Measurements from ENCODE around the gene CBX8. TPM values are rescaled to one million over a fixed set of nuclear protein-coding genes. Genes with fewer than 3 reads are reported as not detected.

CBX8 gene
- total RNA-seq, 1 experiment from 2014 or later = 2.0 TPM

DNA sequence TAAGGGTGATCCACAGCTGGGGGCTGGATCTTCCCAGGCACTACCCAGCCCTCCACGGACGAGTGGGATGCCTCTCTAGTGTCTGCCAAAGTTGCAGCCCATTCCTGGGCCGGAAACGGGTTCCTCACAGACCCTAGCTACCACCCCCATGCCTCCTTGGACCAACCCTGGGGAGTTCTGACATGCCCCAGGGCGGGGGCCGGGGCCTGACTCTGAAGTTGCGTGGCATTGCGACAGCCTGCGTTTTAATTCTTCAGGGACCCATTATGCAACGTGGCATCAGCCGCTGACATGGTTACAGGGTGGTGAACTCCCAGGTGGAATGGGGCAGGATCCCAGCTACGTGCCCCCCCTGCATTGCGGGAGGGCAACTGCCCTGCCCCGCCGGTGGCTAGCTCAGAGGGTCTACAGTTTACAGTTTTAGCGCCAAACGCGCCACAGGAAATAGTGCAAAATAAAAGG, 39.7 kb upstream of the CBX8 start (continued):
- TF ChIP-seq, protein P1, sequence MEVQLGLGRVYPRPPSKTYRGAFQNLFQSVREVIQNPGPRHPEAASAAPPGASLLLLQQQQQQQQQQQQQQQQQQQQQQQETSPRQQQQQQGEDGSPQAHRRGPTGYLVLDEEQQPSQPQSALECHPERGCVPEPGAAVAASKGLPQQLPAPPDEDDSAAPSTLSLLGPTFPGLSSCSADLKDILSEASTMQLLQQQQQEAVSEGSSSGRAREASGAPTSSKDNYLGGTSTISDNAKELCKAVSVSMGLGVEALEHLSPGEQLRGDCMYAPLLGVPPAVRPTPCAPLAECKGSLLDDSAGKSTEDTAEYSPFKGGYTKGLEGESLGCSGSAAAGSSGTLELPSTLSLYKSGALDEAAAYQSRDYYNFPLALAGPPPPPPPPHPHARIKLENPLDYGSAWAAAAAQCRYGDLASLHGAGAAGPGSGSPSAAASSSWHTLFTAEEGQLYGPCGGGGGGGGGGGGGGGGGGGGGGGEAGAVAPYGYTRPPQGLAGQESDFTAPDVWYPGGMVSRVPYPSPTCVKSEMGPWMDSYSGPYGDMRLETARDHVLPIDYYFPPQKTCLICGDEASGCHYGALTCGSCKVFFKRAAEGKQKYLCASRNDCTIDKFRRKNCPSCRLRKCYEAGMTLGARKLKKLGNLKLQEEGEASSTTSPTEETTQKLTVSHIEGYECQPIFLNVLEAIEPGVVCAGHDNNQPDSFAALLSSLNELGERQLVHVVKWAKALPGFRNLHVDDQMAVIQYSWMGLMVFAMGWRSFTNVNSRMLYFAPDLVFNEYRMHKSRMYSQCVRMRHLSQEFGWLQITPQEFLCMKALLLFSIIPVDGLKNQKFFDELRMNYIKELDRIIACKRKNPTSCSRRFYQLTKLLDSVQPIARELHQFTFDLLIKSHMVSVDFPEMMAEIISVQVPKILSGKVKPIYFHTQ (CRISPR knock-in tag; IDR thresholded peaks at IDR 0.05) = 0 out of 2 replicates have a peak, but pooled peaks have one; percentile 27
- TF ChIP-seq, protein P2, sequence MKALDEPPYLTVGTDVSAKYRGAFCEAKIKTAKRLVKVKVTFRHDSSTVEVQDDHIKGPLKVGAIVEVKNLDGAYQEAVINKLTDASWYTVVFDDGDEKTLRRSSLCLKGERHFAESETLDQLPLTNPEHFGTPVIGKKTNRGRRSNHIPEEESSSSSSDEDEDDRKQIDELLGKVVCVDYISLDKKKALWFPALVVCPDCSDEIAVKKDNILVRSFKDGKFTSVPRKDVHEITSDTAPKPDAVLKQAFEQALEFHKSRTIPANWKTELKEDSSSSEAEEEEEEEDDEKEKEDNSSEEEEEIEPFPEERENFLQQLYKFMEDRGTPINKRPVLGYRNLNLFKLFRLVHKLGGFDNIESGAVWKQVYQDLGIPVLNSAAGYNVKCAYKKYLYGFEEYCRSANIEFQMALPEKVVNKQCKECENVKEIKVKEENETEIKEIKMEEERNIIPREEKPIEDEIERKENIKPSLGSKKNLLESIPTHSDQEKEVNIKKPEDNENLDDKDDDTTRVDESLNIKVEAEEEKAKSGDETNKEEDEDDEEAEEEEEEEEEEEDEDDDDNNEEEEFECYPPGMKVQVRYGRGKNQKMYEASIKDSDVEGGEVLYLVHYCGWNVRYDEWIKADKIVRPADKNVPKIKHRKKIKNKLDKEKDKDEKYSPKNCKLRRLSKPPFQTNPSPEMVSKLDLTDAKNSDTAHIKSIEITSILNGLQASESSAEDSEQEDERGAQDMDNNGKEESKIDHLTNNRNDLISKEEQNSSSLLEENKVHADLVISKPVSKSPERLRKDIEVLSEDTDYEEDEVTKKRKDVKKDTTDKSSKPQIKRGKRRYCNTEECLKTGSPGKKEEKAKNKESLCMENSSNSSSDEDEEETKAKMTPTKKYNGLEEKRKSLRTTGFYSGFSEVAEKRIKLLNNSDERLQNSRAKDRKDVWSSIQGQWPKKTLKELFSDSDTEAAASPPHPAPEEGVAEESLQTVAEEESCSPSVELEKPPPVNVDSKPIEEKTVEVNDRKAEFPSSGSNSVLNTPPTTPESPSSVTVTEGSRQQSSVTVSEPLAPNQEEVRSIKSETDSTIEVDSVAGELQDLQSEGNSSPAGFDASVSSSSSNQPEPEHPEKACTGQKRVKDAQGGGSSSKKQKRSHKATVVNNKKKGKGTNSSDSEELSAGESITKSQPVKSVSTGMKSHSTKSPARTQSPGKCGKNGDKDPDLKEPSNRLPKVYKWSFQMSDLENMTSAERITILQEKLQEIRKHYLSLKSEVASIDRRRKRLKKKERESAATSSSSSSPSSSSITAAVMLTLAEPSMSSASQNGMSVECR (CRISPR knock-in tag; IDR thresholded peaks at IDR 0.05; ENCODE audit: borderline replicate concordance) = no peak
- TF ChIP-seq NFE2L1 (CRISPR knock-in tag; IDR thresholded peaks at IDR 0.05) (no peak), MXD4 (CRISPR knock-in tag; IDR thresholded peaks at IDR 0.05; ENCODE audit: borderline replicate concordance) (no peak), TEAD4 (CRISPR knock-in tag; IDR thresholded peaks at IDR 0.05) (no peak), RELA (CRISPR knock-in tag; IDR thresholded peaks at IDR 0.05; ENCODE audit: borderline replicate concordance) (no peak), ELF4 (CRISPR knock-in tag; IDR thresholded peaks at IDR 0.05; ENCODE audit: low read depth) (no peak)

DNA sequence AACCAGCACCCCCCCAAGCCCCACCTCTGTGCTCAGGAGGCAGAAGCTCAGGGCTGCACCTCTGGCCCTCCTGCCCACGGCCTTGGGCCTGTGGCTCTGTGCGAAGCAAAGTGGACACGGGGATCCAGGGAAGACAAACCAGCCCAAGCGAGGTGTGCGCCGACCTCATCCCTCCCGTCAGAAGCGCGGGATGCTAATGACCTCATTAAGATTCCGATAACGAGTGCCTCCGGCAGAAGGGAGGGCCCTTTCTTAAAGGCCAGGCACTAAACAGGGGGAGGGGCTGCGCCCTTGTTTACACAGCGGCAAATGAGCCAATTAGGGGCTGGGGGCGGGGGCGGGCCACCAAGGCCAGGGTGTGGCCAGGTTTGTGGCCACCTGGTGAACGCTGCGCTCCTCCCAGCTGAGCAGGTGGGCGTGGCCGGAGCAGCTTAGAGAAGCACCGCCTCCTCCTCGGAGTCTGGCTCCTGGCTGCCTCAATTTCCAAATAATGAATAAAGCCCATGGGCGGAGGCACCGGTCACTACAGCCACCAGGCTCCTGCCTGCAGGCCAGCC, 39.2 kb upstream of the CBX8 start:
- peak; percentile 97 for DNase-seq (ENCODE audit: low spot score)
- ChIA-PET POLR2A (interaction anchor here (0.7 to 5.0 kb wide), 10 partner anchors 10 to 158 kb away, joined by 3 to 68 read pairs (median 5); partner anchors contain the start of gene CBX8), CTCF (interaction anchor here (0.6 to 10.3 kb wide), 27 partner anchors 8 to 1559 kb away, joined by 3 to 464 read pairs (median 13); partner anchors contain the start of genes CBX8 and GAA)
- Mint-ChIP-seq H3K27me3 (ENCODE audit: low read depth) (peaks cover 89% of the 10 kb centered on the region), H3K27ac (no peak overlapping the region), H3K36me3 (no peaks in the 10 kb centered on the region; the same call in 1 of the 2 replicates), H3K4me1 (peaks cover 35% of the 10 kb centered on the region), H3K9me3 (no peaks in the 10 kb centered on the region), H3K4me3 (peak overlapping the region; percentile 72)
- peak; percentile 61 for ATAC-seq
- TF ChIP-seq ZNF396 (CRISPR knock-in tag; IDR thresholded peaks at IDR 0.05; ENCODE audit: borderline replicate concordance) = no peak
- TF ChIP-seq, protein P3, sequence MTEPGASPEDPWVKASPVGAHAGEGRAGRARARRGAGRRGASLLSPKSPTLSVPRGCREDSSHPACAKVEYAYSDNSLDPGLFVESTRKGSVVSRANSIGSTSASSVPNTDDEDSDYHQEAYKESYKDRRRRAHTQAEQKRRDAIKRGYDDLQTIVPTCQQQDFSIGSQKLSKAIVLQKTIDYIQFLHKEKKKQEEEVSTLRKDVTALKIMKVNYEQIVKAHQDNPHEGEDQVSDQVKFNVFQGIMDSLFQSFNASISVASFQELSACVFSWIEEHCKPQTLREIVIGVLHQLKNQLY (CRISPR knock-in tag; IDR thresholded peaks at IDR 0.05) = no peak
- no peak for TF ChIP-seq RORB (CRISPR knock-in tag; IDR thresholded peaks at IDR 0.05)
- no peak for TF ChIP-seq EMX1 (CRISPR knock-in tag; IDR thresholded peaks at IDR 0.05)
- TF ChIP-seq, protein P4, sequence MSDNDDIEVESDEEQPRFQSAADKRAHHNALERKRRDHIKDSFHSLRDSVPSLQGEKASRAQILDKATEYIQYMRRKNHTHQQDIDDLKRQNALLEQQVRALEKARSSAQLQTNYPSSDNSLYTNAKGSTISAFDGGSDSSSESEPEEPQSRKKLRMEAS (CRISPR knock-in tag; IDR thresholded peaks at IDR 0.05) = peak; percentile 8; the same call in 1 of the 2 replicates
- no peak for TF ChIP-seq TCF7 (CRISPR knock-in tag; IDR thresholded peaks at IDR 0.05; ENCODE audit: low read depth)
- TF ChIP-seq ZNF263 (CRISPR knock-in tag; IDR thresholded peaks at IDR 0.05; ENCODE audit: low read depth) = no peak
- TF ChIP-seq, protein P5, sequence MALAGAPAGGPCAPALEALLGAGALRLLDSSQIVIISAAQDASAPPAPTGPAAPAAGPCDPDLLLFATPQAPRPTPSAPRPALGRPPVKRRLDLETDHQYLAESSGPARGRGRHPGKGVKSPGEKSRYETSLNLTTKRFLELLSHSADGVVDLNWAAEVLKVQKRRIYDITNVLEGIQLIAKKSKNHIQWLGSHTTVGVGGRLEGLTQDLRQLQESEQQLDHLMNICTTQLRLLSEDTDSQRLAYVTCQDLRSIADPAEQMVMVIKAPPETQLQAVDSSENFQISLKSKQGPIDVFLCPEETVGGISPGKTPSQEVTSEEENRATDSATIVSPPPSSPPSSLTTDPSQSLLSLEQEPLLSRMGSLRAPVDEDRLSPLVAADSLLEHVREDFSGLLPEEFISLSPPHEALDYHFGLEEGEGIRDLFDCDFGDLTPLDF (CRISPR knock-in tag; IDR thresholded peaks at IDR 0.05) = no peak
- TF ChIP-seq, protein P6, sequence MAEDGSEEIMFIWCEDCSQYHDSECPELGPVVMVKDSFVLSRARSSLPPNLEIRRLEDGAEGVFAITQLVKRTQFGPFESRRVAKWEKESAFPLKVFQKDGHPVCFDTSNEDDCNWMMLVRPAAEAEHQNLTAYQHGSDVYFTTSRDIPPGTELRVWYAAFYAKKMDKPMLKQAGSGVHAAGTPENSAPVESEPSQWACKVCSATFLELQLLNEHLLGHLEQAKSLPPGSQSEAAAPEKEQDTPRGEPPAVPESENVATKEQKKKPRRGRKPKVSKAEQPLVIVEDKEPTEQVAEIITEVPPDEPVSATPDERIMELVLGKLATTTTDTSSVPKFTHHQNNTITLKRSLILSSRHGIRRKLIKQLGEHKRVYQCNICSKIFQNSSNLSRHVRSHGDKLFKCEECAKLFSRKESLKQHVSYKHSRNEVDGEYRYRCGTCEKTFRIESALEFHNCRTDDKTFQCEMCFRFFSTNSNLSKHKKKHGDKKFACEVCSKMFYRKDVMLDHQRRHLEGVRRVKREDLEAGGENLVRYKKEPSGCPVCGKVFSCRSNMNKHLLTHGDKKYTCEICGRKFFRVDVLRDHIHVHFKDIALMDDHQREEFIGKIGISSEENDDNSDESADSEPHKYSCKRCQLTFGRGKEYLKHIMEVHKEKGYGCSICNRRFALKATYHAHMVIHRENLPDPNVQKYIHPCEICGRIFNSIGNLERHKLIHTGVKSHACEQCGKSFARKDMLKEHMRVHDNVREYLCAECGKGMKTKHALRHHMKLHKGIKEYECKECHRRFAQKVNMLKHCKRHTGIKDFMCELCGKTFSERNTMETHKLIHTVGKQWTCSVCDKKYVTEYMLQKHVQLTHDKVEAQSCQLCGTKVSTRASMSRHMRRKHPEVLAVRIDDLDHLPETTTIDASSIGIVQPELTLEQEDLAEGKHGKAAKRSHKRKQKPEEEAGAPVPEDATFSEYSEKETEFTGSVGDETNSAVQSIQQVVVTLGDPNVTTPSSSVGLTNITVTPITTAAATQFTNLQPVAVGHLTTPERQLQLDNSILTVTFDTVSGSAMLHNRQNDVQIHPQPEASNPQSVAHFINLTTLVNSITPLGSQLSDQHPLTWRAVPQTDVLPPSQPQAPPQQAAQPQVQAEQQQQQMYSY (CRISPR knock-in tag; IDR thresholded peaks at IDR 0.05) = no peak
- no peak for TF ChIP-seq ATF1 (CRISPR knock-in tag; IDR thresholded peaks at IDR 0.05)
- TF ChIP-seq, protein P7, sequence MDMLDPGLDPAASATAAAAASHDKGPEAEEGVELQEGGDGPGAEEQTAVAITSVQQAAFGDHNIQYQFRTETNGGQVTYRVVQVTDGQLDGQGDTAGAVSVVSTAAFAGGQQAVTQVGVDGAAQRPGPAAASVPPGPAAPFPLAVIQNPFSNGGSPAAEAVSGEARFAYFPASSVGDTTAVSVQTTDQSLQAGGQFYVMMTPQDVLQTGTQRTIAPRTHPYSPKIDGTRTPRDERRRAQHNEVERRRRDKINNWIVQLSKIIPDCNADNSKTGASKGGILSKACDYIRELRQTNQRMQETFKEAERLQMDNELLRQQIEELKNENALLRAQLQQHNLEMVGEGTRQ (CRISPR knock-in tag; IDR thresholded peaks at IDR 0.05) = no peak
- peak; percentile 69 for TF ChIP-seq NFYB (CRISPR knock-in tag; conservative IDR thresholded peaks at IDR 0.05; ENCODE audit: low read depth)
- TF ChIP-seq HMGA2 (CRISPR knock-in tag; IDR thresholded peaks at IDR 0.05) = no peak

All from WTC11 (cell line).